Gastroesophageal sphincter (tissue), 4 donors: Measurements from ENCODE around the gene TNS3. TPM values are rescaled to one million over a fixed set of nuclear protein-coding genes. Genes with fewer than 3 reads are reported as not detected.

Source experiments
- ATAC-seq: fragments of 150-250 bp; one replicate; pipeline ENCODE4 v1.9.1; 2016; ENCODE audit warnings: mild to moderate bottlenecking, moderate library complexity
- H3K27ac ChIP-seq, 4 donors: fragments of 200-600 bp; sonication (generic) in 3 of 4; 1 replicate in 3 of 4; 2 replicates in 1 of 4; pipeline ENCODE4 v1.5.1; 2016 to 2019
- H3K27me3 ChIP-seq: fragments of 200-600 bp; sonication (generic); one replicate; pipeline ENCODE4 v1.5.1; 2019
- H3K36me3 ChIP-seq, 2 donors: fragments of 200-600 bp; sonication (generic); one replicate each; pipeline ENCODE4 v1.5.1; 2019; ENCODE audit warnings: control low read depth in 1 of 2
- H3K4me1 ChIP-seq, 3 donors: fragments of 200-600 bp; sonication (generic); 1 replicate in 2 of 3; 2 replicates in 1 of 3; pipeline ENCODE4 v1.5.1; 2016 to 2019; ENCODE audit warnings: control low read depth in 2 of 3
- H3K4me3 ChIP-seq, 2 donors: fragments of 200-600 bp; sonication (generic); one replicate each; pipeline ENCODE4 v1.5.1; 2019; ENCODE audit warnings: mild to moderate bottlenecking in 1 of 2, moderate library complexity in 1 of 2
- H3K9me3 ChIP-seq, 3 donors: fragments of 200-600 bp; sonication (generic); one replicate each; pipeline ENCODE4 v1.5.1; 2017 to 2019; ENCODE audit warnings: control low read depth in 2 of 3
- EP300 ChIP-seq: sonication (generic); formaldehyde crosslinking; IDR thresholded peaks from one replicate; pipeline ENCODE4 v1.6.1; 2017; ENCODE audit warnings: antibody characterized with exemption, mild to moderate bottlenecking
- POLR2A ChIP-seq, 2 donors: fragments of 450-650 bp; IDR thresholded peaks; one replicate each; pipeline ENCODE4 v1.6.1; 2017; ENCODE audit warnings: antibody characterized with exemption in 2 of 2, mild to moderate bottlenecking in 2 of 2, moderate library complexity in 1 of 2
- POLR2AphosphoS5 ChIP-seq: sonication (generic); formaldehyde crosslinking; IDR thresholded peaks from one replicate; pipeline ENCODE4 v1.6.1; 2017; ENCODE audit warnings: antibody characterized with exemption
- WGBS, 2 donors: methylation state at CpG; one replicate each; pipeline ENCODE4 v1.1.5; 2018; ENCODE audit warnings: low coverage in 1 of 2; 5-methylcytosine and 5-hydroxymethylcytosine counted together
- total RNA-seq, 4 donors: library from RNA; depleted of rRNA; stranded (reverse); fragments of >200 nt; gene quantifications; one replicate each; pipeline ENCODE4 v1.1.0, GENCODE V29; 2016
- TF ChIP-seq, protein P1 (sequence below), 4 experiments: fragments of 200-600 bp in 2 of 4; fragments of 450-650 bp in 2 of 4; sonication (generic) in 1 of 4; IDR thresholded peaks; one replicate each; pipeline ENCODE4 v1.5.1; 2017 to 2019; ENCODE audit warnings: antibody characterized with exemption in 4 of 4, mild to moderate bottlenecking in 2 of 4, moderate library complexity in 2 of 4

Gene TNS3
- total RNA-seq, 4 donors from 2014 or later: 35.0 to 61.3 (median 45.1) TPM

DNA sequence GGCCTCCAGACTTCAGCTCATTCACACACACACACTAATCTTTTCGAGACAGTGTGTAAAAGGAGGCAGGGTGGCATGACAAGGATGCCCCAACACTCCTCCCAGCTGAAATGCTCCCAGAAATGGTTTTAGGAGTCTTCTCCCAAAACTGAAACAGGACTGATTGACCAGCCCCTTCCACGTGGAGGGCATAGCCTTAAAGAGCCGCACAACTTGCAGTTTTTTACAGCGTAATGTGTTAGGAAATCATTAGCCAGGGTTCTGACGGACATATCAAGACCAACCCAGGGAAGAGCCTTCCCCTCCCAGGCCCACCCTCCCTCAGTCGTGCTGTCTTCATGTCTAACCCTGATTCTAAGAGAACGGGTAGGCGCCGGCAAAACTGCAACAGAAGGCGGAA lies 224.6 kb downstream of the TNS3 start:
- ATAC-seq: no peak
- WGBS, 2 donors: 89 to 93% methylated on average over 3 to 9 of the region's 10 CpGs
- peaks cover 0 to 23% (median 0%) of the 10 kb centered on the region in 3 donors for H3K4me1 ChIP-seq

DNA sequence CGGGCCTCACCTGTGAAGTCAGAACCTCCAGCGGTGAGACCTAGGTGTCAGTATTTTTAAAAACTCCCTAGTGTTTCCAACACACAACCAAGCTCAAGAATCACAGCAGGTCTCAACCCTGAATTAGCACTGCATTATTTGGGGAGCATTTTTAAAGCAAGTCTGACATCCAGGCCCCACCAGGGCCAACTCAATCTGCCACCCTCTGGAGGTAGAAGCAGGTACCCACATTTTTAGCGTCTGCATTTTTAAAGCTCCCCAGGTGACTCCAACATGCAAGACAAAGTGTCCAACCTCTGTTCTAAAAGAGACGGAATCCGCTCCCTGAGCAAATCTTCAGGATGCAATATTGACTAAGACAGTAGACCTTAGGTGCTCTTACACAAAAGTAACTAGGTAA lies 225.7 kb downstream of the TNS3 start:
- no peak overlapping the region for H3K4me3 ChIP-seq
- no peak for ATAC-seq
- H3K9me3 ChIP-seq: no peaks in the 10 kb centered on the region
- TF ChIP-seq POLR2A (IDR thresholded peaks at IDR 0.05) (no peak), EP300 (no peak), POLR2AphosphoS5 (no peak)
- TF ChIP-seq, protein P1, sequence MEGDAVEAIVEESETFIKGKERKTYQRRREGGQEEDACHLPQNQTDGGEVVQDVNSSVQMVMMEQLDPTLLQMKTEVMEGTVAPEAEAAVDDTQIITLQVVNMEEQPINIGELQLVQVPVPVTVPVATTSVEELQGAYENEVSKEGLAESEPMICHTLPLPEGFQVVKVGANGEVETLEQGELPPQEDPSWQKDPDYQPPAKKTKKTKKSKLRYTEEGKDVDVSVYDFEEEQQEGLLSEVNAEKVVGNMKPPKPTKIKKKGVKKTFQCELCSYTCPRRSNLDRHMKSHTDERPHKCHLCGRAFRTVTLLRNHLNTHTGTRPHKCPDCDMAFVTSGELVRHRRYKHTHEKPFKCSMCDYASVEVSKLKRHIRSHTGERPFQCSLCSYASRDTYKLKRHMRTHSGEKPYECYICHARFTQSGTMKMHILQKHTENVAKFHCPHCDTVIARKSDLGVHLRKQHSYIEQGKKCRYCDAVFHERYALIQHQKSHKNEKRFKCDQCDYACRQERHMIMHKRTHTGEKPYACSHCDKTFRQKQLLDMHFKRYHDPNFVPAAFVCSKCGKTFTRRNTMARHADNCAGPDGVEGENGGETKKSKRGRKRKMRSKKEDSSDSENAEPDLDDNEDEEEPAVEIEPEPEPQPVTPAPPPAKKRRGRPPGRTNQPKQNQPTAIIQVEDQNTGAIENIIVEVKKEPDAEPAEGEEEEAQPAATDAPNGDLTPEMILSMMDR (IDR thresholded peaks at IDR 0.05): no peak
- H3K27me3 ChIP-seq: no peaks in the 10 kb centered on the region
- no peak overlapping the region for H3K27ac ChIP-seq
- peaks cover 0 to 18% (median 0%) of the 10 kb centered on the region in 3 donors for H3K4me1 ChIP-seq
- H3K36me3 ChIP-seq: no peaks in the 10 kb centered on the region
- WGBS, 2 donors: 87 to 94% methylated on average over 3 to 5 of the region's 5 CpGs

More for the DNA sequence above, 224.6 kb downstream of the TNS3 start:
- no peaks in the 10 kb centered on the region for H3K36me3 ChIP-seq
- no peaks in the 10 kb centered on the region for H3K27me3 ChIP-seq
- H3K9me3 ChIP-seq: no peaks in the 10 kb centered on the region
- no peak overlapping the region for H3K27ac ChIP-seq
- no peak for TF ChIP-seq POLR2A (IDR thresholded peaks at IDR 0.05)
- TF ChIP-seq POLR2AphosphoS5: no peak
- TF ChIP-seq, protein P1 (IDR thresholded peaks at IDR 0.05): no peak
- TF ChIP-seq EP300: no peak
- H3K4me3 ChIP-seq: no peak overlapping the region

DNA sequence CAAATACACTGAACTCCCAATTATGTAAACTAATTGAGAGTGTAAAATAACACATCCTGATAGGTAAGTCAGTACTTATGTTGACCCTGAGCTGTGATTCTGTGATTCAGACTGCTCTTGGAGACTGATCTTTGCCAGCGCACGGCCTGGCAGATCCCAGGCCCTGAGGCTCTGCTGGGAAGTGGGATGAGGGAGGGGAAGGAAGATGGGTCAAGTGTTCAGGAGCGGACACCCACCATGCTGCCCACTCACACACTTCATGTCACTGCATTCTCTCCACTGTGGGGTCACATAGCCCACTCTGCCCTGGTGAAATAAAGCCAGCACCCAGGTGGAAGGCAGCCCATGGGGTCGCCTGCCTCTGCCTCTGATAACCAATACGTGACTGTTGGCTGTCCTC lies 226.2 kb downstream of the TNS3 start:
- 80% methylated on average over 2 of the region's 5 CpGs; no CpG with 5 or more reads in 1 of the 2 donors for WGBS, 2 donors
- H3K4me1 ChIP-seq: peaks cover 0 to 14% (median 0%) of the 10 kb centered on the region in 3 donors

DNA sequence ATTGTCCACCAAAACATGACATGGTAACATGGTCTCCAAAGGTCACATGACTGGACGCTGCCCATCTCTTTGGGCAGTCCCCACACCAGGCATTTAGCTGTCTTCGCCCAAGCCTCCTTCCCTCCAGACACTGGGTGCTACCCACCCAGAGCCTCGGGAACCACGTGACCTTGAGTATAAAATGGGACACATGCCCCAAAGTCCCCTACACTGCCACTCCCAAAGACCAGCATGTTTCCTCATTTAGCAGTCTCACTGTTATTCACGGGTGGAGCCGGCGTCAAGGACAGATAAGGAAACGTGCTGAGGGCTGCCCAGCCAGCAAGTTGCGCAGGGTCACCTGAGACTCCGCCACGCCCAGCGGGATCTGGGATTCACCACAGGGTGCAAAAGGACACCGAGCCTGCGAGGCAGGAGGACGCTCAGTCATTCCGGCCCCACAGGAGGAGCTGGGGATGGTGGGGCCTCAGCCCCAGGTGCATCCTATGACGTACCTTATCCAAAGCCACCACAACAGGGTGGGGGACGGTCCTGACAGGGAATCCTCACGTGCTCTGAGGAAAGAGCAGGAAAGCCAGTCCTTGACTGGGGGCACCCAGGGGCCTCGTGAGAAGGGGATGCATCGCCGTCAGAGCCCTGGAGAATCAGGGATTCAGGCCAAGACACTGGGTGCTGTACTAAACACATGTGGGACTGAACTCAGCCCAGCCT lies 226.9 kb downstream of the TNS3 start:
- Histone ChIP-seq H3K9me3 (no peaks in the 10 kb centered on the region), H3K4me1 (peaks cover 0 to 14% (median 0%) of the 10 kb centered on the region in 3 donors), H3K27ac (no peak overlapping the region), H3K27me3 (no peaks in the 10 kb centered on the region), H3K4me3 (no peak overlapping the region), H3K36me3 (no peaks in the 10 kb centered on the region)
- 90% methylated on average over 2 of the region's 22 CpGs; no CpG with 5 or more reads in 1 of the 2 donors for WGBS, 2 donors
- no peak for TF ChIP-seq POLR2A (IDR thresholded peaks at IDR 0.05)
- TF ChIP-seq EP300: no peak
- TF ChIP-seq, protein P1 (IDR thresholded peaks at IDR 0.05): no peak
- TF ChIP-seq POLR2AphosphoS5: no peak
- no peak for ATAC-seq

More for the DNA sequence above, 226.2 kb downstream of the TNS3 start:
- no peak for ATAC-seq
- TF ChIP-seq POLR2A (IDR thresholded peaks at IDR 0.05) (no peak), EP300 (no peak), POLR2AphosphoS5 (no peak)
- TF ChIP-seq, protein P1 (IDR thresholded peaks at IDR 0.05): no peak
- no peaks in the 10 kb centered on the region for H3K9me3 ChIP-seq
- H3K4me3 ChIP-seq: no peak overlapping the region
- no peaks in the 10 kb centered on the region for H3K36me3 ChIP-seq
- no peaks in the 10 kb centered on the region for H3K27me3 ChIP-seq
- no peak overlapping the region for H3K27ac ChIP-seq

DNA sequence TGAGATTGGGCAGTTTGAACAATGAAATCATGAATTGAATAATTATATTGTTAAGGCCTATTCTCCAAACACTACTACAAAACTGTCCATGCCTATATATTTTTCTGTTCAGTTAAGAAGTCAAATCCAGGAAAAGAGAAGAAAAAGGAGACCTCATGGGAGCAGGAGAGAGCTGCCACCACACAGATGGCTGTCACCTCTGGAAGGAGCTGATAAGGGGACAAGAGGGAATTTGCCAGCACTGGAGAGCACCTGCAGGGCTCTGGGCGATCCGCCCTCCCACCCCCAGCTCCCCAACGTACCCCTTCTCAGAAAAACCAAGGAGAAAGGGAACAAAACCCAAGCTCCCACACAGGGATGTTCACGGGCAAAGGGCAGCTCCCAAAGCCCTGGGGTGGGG lies 227.8 kb downstream of the TNS3 start:
- Histone ChIP-seq H3K27ac (no peak overlapping the region), H3K27me3 (no peaks in the 10 kb centered on the region), H3K9me3 (no peaks in the 10 kb centered on the region), H3K4me3 (no peak overlapping the region), H3K36me3 (no peaks in the 10 kb centered on the region), H3K4me1 (peaks cover 0 to 14% (median 0%) of the 10 kb centered on the region in 3 donors)
- ATAC-seq: no peak
- TF ChIP-seq EP300 (no peak), POLR2A (IDR thresholded peaks at IDR 0.05) (no peak), POLR2AphosphoS5 (no peak)
- TF ChIP-seq, protein P1 (IDR thresholded peaks at IDR 0.05): no peak
- WGBS, 2 donors: 91% methylated on average over 4 of the region's 4 CpGs; no CpG with 5 or more reads in 1 of the 2 donors
